Prostate gland (tissue), 2 donors: Measurements from ENCODE around the gene ZCCHC10. TPM values are rescaled to one million over a fixed set of nuclear protein-coding genes. Genes with fewer than 3 reads are reported as not detected.
"Not testable (repeated sequence)": the region's sequence is repeated elsewhere in the genome, so short reads cannot be mapped to it uniquely, and the experiment has no call there.

Experiments used
- DNase-seq: peaks from one replicate; pipeline ENCODE4 v3.0.0-alpha.2; 2019; ENCODE audit warnings: low spot score
- H3K27ac ChIP-seq, 2 donors: fragments of 200-600 bp; sonication (generic); 2 replicates each; pipeline ENCODE4 v1.5.1; 2017 to 2019
- H3K27me3 ChIP-seq: fragments of 200-600 bp; sonication (generic); replicated peaks from 2 replicates; pipeline ENCODE4 v1.5.1; 2019; ENCODE audit not compliant: insufficient read depth
- H3K36me3 ChIP-seq, 2 donors: fragments of 200-600 bp; sonication (generic); 1 replicate in 1 of 2; 2 replicates in 1 of 2; pipeline versions ENCODE4 v1.5.1 to v1.8.1; 2017 to 2019
- H3K4me1 ChIP-seq: fragments of 200-600 bp; sonication (generic); replicated peaks from 2 replicates; pipeline ENCODE4 v1.5.1; 2019
- H3K4me3 ChIP-seq, 2 donors: fragments of 200-600 bp; sonication (generic); 2 replicates each; pipeline ENCODE4 v1.5.1; 2017 to 2019
- H3K9me3 ChIP-seq: fragments of 200-600 bp; sonication (generic); 2 replicates; pipeline ENCODE4 v1.5.1; 2017
- POLR2A ChIP-seq: fragments of 450-650 bp; IDR thresholded peaks from one replicate; pipeline ENCODE4 v1.6.1; 2016; ENCODE audit warnings: antibody characterized with exemption, mild to moderate bottlenecking
- POLR2AphosphoS5 ChIP-seq: sonication (generic); formaldehyde crosslinking; IDR thresholded peaks from one replicate; pipeline ENCODE4 v1.6.1; 2017; ENCODE audit warnings: antibody characterized with exemption
- WGBS: methylation state at CpG from one replicate; pipeline ENCODE4 v1.1.5; 2018; 5-methylcytosine and 5-hydroxymethylcytosine counted together
- intact Hi-C: fragments of 100-400 bp; cut with DNase I; formaldehyde crosslinking; loops from one replicate; pipeline ENCODE4 v1.14.2; 2022
- total RNA-seq, 2 donors: library from RNA; depleted of rRNA; stranded (reverse); fragments of >200 nt; gene quantifications; one replicate each; pipeline ENCODE4 v1.1.0, GENCODE V29; 2016
- TF ChIP-seq, protein P1 (sequence below), 4 experiments: fragments of 200-600 bp in 2 of 4; fragments of 450-650 bp in 2 of 4; sonication (generic) in 2 of 4; IDR thresholded peaks; 1 replicate in 3 of 4; 2 replicates in 1 of 4; pipeline ENCODE4 v1.5.1; 2016 to 2019; ENCODE audit warnings: antibody characterized with exemption in 4 of 4, mild to moderate bottlenecking in 2 of 4, moderate library complexity in 2 of 4

The ZCCHC10 gene
- total RNA-seq, 2 donors from 2014 or later = 7.8 to 10.5 TPM

- no peak overlapping the region for H3K27ac ChIP-seq
- no peaks in the 10 kb centered on the region for H3K27me3 ChIP-seq
- DNase-seq = no peak
- H3K4me1 ChIP-seq = no peaks in the 10 kb centered on the region
- TF ChIP-seq, protein P1, sequence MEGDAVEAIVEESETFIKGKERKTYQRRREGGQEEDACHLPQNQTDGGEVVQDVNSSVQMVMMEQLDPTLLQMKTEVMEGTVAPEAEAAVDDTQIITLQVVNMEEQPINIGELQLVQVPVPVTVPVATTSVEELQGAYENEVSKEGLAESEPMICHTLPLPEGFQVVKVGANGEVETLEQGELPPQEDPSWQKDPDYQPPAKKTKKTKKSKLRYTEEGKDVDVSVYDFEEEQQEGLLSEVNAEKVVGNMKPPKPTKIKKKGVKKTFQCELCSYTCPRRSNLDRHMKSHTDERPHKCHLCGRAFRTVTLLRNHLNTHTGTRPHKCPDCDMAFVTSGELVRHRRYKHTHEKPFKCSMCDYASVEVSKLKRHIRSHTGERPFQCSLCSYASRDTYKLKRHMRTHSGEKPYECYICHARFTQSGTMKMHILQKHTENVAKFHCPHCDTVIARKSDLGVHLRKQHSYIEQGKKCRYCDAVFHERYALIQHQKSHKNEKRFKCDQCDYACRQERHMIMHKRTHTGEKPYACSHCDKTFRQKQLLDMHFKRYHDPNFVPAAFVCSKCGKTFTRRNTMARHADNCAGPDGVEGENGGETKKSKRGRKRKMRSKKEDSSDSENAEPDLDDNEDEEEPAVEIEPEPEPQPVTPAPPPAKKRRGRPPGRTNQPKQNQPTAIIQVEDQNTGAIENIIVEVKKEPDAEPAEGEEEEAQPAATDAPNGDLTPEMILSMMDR (IDR thresholded peaks at IDR 0.05) = no peak
- TF ChIP-seq POLR2AphosphoS5 (no peak), POLR2A (no peak)
- intact Hi-C loops = no loop called here
- no peaks in the 10 kb centered on the region for H3K9me3 ChIP-seq
- H3K36me3 ChIP-seq = no peaks in the 10 kb centered on the region
- no peak overlapping the region for H3K4me3 ChIP-seq
- WGBS = 93% methylated on average over 2 of the region's 2 CpGs
These were observed 27.8 kb downstream of the ZCCHC10 start for GRCh38 chr5:132998556-132998955.

DNA sequence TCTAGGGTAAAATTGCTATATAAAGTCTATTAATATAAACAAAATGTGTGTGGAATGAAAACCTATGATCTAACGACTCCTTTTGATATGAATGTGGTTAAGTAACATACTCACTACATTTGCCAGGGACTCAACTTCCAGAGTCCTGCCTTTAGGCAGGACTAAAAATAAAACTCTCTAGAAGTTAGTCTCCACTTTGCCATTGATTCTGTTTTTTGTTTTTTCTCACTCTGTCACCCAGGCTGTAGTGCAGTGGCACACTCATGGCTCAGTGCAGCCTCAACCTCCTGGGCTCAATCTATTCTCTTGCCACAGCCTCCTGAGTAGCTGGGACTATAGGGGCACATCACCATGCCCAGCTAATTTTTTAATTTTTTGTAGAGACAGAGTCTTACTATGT is 30.0 kb downstream of the ZCCHC10 start:
- Histone ChIP-seq H3K36me3 (no peaks in the 10 kb centered on the region), H3K27ac (no peak overlapping the region), H3K9me3 (no peaks in the 10 kb centered on the region), H3K4me1 (no peaks in the 10 kb centered on the region), H3K4me3 (no peak overlapping the region), H3K27me3 (no peaks in the 10 kb centered on the region)
- intact Hi-C loops = no loop called here
- no peak for DNase-seq
- no peak for TF ChIP-seq POLR2A
- TF ChIP-seq, protein P1 (IDR thresholded peaks at IDR 0.05) = no peak
- TF ChIP-seq POLR2AphosphoS5 = no peak
- WGBS = 68% methylated on average over 1 of the region's 1 CpG

DNA sequence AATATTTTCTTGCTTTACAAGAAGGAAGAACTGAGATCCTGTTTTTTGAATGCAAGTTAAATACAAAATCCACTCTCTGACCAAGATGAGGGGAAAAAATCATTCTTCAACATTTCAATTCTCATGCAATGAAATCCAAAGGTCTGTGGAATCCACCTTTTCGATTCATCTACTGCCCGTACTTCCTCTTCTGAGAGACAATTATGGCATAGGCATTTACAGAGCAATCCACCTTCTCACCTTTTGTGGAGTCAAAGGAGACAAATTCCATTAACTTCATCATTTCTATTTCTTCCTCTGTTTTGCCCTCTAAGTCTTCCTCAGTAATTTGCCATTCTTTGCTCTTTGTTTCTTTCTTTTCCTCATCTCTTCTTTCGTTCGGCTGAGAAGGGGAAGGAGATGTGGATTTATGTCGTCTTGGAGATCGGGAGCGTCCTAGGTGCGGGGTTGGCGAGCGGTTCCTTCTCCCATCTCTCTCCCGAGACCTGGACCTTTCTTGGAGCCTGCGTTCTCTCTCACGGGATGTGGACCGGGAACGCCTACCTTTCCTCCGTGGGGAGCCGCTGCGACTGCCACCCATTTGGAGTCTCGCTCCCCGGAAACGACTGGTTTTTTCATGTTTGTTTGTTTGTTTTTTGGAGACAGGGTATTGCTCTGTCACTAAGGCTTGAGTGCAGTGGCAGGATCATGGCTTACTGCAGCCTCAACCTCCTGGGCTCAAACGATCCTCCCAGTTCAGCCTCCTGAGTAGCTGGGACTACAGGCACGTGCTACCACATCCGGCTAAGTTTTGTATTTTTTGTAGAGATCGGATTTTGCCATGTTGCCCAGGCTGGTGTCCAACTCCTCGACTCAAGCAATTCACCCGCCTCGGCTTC is 38.6 kb downstream of the ZCCHC10 start:
- no peak for TF ChIP-seq POLR2A
- no peak for TF ChIP-seq POLR2AphosphoS5
- TF ChIP-seq, protein P1 (IDR thresholded peaks at IDR 0.05) = no peak
- Histone ChIP-seq H3K4me3 (no peak overlapping the region), H3K36me3 (no peaks in the 10 kb centered on the region), H3K4me1 (no peaks in the 10 kb centered on the region), H3K9me3 (no peaks in the 10 kb centered on the region), H3K27ac (no peak overlapping the region), H3K27me3 (no peaks in the 10 kb centered on the region)
- DNase-seq = no peak
- intact Hi-C loops = no loop called here
- WGBS = 89% methylated on average over 28 of the region's 28 CpGs

- intact Hi-C loops, H3K4me1 ChIP-seq, H3K4me3 ChIP-seq, H3K27ac ChIP-seq, H3K9me3 ChIP-seq, H3K36me3 ChIP-seq, DNase-seq, H3K27me3 ChIP-seq: not testable (repeated sequence)
- 96% methylated on average over 25 of the region's 30 CpGs for WGBS
These were observed 43.4 kb downstream of the ZCCHC10 start for GRCh38 chr5:132982971-132983370.

DNA sequence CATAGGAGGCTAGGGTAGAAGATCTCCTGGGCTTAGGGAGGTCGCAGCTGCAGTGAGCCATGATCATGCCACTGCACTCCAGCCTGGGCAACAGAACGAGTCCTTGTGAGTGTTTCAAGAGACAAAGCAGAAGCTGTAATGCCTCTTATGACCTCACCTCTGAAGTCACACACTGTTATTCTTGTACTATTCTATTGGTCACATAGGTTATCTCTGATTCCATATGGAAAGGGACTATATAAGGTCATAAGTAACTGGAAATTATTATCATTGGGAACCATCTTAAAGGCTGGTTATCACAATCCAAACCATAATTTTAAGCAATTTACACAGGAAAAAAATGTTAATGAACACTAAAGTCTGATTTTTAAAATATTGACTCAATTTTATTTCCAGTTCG is 45.1 kb downstream of the ZCCHC10 start:
- Histone ChIP-seq H3K27me3 (no peaks in the 10 kb centered on the region), H3K4me1 (no peaks in the 10 kb centered on the region), H3K9me3 (no peaks in the 10 kb centered on the region), H3K36me3 (no peaks in the 10 kb centered on the region), H3K4me3 (no peak overlapping the region), H3K27ac (no peak overlapping the region)
- intact Hi-C loops = no loop called here
- no peak for TF ChIP-seq POLR2AphosphoS5
- TF ChIP-seq POLR2A = no peak
- TF ChIP-seq, protein P1 (IDR thresholded peaks at IDR 0.05) = no peak
- DNase-seq = no peak
- 80% methylated on average over 3 of the region's 3 CpGs for WGBS
